NCI-H345 treated with DMSO at 0.1 percent for 48 hours (cell line): Measurements from ENCODE around the gene PANK4.
"Not testable (repeated sequence)": the region's sequence is repeated elsewhere in the genome, so short reads cannot be mapped to it uniquely, and the experiment has no call there.

Experiments
- DNase-seq: peaks from one replicate; lab custom pipeline; 2025; ENCODE audit not compliant: unreplicated experiment; lab: John Stamatoyannopoulos, UW

The PANK4 gene

GRCh38 chr1:2466958-2467554 lies 59.3 kb downstream of the PANK4 start:
- no peak for DNase-seq

- DNase-seq, result no peak
Observed at GRCh38 chr1:2466270-2466665, 60.1 kb downstream of the PANK4 start.

- DNase-seq, result no peak
Observed at GRCh38 chr1:2465371-2466269, 60.8 kb downstream of the PANK4 start.

GRCh38 chr1:2463396-2463795 lies 63.0 kb downstream of the PANK4 start:
- DNase-seq, result no peak

- no peak for DNase-seq
Observed at GRCh38 chr1:2462819-2463218, 63.6 kb downstream of the PANK4 start.

GRCh38 chr1:2460996-2461751 lies 65.2 kb downstream of the PANK4 start:
- DNase-seq, result no peak

- no peak for DNase-seq
Observed at GRCh38 chr1:2460203-2460602, 66.2 kb downstream of the PANK4 start.

GRCh38 chr1:2459757-2460156 lies 66.6 kb downstream of the PANK4 start:
- no peak for DNase-seq

- DNase-seq, result not testable (repeated sequence)
Observed at GRCh38 chr1:2459102-2459753, 67.2 kb downstream of the PANK4 start.

GRCh38 chr1:2458687-2459086 lies 67.7 kb downstream of the PANK4 start:
- no peak for DNase-seq
